EH (cell line): Measurements from ENCODE around the gene CAPN3.
A peak's percentile ranks its signal among the peaks of the same experiment; 100 is the strongest.
"Not testable (repeated sequence)": the region's sequence is repeated elsewhere in the genome, so short reads cannot be mapped to it uniquely, and the experiment has no call there.

ENCODE experiments used
- DNase-seq: peaks from one replicate; pipeline ENCODE4 v3.0.0-alpha.2; 2015; ENCODE audit warnings: low read depth

CAPN3 gene

GRCh38 chr15:42359249-42359648 is at the start of gene CAPN3:
CAPN3 (plus strand) TSS chr15:42359501; CDS start chr15:42359806, 305 bp downstream.
- no peak for DNase-seq

GRCh38 chr15:42313463-42313862 is 45.8 kb upstream of the CAPN3 start:
- no peak for DNase-seq

- no peak for DNase-seq
Observed at GRCh38 chr15:42314818-42315217, 44.5 kb upstream of the CAPN3 start.

- peak; percentile 37 for DNase-seq
Observed at GRCh38 chr15:42315521-42315920, 43.8 kb upstream of the CAPN3 start.

GRCh38 chr15:42316282-42316805 is 43.0 kb upstream of the CAPN3 start:
- not testable (repeated sequence) for DNase-seq

GRCh38 chr15:42319206-42319605 is 40.1 kb upstream of the CAPN3 start:
- no peak for DNase-seq

GRCh38 chr15:42324308-42324707 is 35.0 kb upstream of the CAPN3 start:
- DNase-seq, result peak; percentile 39

GRCh38 chr15:42329161-42329560 is 30.1 kb upstream of the CAPN3 start:
- no peak for DNase-seq

- no peak for DNase-seq
Observed at GRCh38 chr15:42329992-42330391, 29.3 kb upstream of the CAPN3 start.

GRCh38 chr15:42331235-42331634 is 28.1 kb upstream of the CAPN3 start:
- DNase-seq, result peak; percentile 51

- peak; percentile 16 for DNase-seq
Observed at GRCh38 chr15:42332331-42332730, 27.0 kb upstream of the CAPN3 start.

GRCh38 chr15:42335074-42335473 is 24.2 kb upstream of the CAPN3 start:
- DNase-seq, result no peak

GRCh38 chr15:42336650-42337049 is 22.7 kb upstream of the CAPN3 start:
- DNase-seq, result not testable (repeated sequence)

GRCh38 chr15:42337104-42337503 is 22.2 kb upstream of the CAPN3 start:
- not testable (repeated sequence) for DNase-seq

- DNase-seq, result no peak
Observed at GRCh38 chr15:42338500-42338899, 20.8 kb upstream of the CAPN3 start.

GRCh38 chr15:42343596-42344232 is 15.6 kb upstream of the CAPN3 start:
- no peak for DNase-seq

GRCh38 chr15:42344763-42345162 is 14.5 kb upstream of the CAPN3 start:
- DNase-seq, result peak; percentile 79

GRCh38 chr15:42345504-42345903 is 13.8 kb upstream of the CAPN3 start:
- DNase-seq, result no peak

GRCh38 chr15:42348083-42348482 is 11.2 kb upstream of the CAPN3 start:
- peak; percentile 90 for DNase-seq

- peak; percentile 76 for DNase-seq
Observed at GRCh38 chr15:42349186-42349585, 10.1 kb upstream of the CAPN3 start.

GRCh38 chr15:42352401-42352800 is 6.9 kb upstream of the CAPN3 start:
- no peak for DNase-seq

- no peak for DNase-seq
Observed at GRCh38 chr15:42353061-42353460, 6.2 kb upstream of the CAPN3 start.

GRCh38 chr15:42354824-42355223 is 4.5 kb upstream of the CAPN3 start:
- no peak for DNase-seq

GRCh38 chr15:42355291-42355690 is 4.0 kb upstream of the CAPN3 start:
- no peak for DNase-seq
